Measurements from ENCODE around the gene SNTA1.
A peak's percentile ranks its signal among the peaks of the same experiment; 100 is the strongest.
"Not testable (repeated sequence)": the region's sequence is repeated elsewhere in the genome, so short reads cannot be mapped to it uniquely, and the experiment has no call there.

Gene SNTA1

DNA sequence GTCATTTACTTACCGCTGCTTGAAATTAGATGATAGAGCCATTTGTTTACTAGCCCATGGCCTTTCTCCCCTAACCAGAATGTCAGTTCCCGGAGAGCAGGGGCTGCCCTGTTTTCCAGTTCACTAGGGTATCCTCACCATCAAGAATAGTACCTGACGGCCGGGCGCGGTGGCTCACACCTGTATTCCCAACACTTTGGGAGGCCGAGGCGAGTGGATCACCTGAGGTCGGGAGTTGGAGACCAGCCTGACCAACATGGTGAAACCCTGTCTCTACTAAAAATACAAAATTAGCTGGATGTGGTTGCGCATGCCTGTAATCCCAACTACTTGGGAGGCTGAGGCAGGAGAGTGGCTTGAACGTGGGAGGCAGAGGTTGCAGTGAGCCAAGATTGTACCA, 19.7 kb downstream of the SNTA1 start:
- not testable (repeated sequence) for DNase-seq

DNA sequence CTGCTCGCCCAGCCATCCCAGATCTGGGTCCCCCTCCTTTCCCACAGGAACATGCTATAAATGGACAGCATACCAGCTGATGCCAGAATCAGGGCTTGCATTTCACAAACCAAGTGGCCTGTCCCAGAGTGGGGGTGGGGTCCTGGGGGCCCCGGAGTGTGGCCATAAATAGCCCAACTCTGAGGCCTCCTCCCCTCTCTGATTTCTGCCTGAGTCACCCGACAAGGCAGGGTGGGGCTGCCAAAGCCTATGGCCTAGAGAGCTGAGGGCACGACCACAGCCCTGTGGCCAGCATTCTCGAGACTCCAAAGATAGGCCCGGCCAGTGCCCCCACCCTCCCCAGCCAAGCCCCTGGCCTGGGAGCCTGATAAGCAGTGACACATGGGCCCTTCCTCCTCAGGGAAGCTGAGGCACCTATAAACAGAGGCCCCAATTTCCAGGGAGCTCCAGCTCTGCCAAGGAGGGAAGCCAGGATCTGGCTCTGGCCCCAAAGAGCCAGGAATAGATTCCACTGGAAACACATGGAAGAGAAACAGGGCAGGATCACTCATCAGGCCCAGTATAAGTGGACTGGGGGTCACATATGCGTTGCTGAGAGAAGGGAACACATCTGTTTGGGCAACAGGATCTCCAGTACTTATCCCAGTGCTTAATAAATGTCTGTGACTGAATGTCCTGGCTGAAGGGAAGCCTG, 20.3 kb downstream of the SNTA1 start:
- no peak for DNase-seq

DNA sequence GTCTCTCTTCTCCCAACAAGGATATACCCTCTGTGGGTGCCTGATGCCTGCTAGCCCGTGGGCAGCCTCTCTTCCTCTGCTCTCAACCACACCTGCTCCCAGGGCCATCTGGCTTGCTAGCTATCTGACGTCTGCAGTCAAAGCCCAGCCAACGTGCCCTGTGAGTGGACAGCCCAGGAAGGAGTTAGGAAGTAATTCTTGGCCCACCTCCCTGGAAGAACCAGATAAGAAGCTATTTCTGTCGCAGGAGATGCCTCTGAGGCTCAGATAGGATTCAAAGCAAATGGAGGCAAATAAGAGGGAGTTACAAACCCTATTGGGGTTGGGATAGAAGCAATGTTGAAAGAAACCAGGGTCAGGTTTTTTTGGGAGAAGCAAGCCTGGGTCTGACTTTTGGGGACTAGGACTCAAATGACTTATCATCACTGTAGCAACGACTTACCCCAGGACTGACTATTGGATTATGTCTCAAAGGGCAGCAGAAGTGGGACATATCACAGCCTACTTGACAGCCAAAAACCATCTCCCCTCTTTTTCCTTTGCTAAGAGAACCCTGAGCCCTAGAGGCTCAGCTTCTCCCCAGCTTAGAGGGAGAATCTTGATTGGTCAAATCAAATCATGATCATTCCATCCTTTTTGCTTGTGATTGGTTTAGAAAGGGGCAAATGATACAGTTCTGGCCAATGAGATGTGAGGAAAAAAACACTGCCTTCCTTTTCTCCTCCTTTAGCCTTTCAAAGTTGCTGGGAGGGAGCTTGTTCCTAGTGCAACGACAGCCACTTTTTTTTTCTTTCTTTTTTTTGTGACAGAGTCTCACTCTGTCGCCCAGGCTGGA, 24.2 kb downstream of the SNTA1 start:
- DNase-seq = no peak

DNA sequence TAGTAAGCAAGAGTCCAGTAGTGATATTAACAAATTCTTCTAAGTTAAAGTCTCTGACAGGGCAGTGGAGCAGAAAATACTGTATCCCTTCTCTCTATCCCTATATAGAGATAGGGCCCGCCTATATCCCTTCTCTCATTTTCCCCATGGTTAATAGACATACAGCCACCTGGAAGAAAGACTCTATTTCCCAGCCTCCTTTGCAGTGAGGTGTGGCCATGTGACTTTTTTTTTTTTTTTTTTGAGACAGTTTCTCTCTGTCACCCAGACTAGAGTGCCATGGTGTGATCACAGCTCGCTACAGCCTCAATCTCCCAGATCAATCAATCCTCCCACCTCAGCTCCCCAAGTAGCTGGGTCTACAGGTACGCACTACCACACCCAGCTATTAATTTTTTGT, 25.5 kb downstream of the SNTA1 start:
- no peak for DNase-seq

DNA sequence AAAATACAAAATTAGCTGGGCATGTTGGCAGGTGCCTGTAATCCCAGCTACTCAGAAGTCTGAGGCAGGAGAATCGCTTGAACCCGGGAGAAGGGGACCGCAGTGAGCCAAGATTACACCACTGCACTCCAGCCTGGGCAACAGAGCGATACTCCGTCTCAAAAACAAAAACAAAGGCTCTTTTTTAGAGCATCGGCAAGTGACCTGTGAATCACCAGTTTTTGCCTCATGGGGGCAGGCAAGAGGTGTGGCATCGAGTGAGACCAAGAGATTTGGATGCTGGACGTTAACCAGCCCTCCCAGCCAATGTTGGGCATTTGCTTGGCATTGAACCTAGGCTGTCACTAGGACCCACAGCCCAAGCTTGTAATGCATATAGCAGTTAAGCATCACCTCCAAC, 27.6 kb downstream of the SNTA1 start:
- peak in 2 of 3 donors; percentile 12 to 19 for DNase-seq

DNA sequence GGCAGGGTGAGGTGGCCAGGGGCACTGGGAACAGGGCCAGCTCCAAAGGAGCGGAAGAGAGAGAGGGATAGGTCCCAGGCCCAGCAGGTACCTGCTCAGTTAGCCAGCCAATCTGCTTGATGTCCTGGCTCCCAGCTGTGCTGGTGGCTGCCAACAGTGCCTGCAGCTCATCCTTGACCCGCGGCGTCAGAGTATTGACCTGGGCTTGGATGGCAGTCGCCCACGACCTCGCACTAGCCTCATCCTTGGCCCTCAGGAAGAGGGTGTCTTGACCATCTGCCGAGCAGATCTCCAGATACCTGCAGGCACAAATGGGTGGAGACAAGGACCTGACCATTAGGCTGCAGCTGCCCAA, 31.1 kb downstream of the SNTA1 start:
- DNase-seq = no peak

DNA sequence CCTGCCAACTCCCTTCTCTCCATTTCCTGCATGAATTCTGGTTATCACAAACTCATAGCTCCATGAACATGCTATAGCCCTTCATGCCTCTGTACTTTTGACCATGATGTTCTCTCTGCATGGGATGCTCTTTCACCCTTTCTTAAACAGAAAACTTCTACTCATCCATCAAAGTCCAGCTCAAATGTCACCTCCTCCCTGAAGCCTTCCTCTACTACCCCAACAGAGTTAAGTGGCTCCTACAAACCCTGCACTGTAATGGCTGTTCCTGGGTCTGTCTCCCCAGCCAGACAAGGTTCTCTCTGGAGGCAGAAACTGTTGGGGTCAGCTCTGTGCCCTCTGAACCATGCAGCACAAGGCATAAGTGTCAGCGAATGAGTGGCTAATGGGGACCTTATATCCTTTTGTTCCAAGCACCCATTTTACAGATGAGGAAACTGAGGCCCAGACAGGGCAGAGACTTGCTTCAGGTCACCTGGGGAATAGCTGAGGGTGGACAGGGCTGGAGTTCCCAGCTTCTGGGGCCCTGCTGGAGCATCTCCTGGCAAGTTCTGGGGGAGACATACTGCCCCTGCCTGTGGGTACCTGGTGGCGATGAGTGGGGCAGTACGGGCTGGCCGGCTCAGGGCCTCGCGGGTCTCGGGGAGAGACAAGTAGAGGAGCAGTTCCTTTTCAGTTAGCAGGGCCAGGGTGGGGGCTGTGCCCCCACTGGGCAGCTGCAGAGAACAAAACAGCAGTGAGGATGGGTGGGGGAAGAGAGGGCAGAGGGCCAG, 31.7 kb downstream of the SNTA1 start:
- no peak for DNase-seq

DNA sequence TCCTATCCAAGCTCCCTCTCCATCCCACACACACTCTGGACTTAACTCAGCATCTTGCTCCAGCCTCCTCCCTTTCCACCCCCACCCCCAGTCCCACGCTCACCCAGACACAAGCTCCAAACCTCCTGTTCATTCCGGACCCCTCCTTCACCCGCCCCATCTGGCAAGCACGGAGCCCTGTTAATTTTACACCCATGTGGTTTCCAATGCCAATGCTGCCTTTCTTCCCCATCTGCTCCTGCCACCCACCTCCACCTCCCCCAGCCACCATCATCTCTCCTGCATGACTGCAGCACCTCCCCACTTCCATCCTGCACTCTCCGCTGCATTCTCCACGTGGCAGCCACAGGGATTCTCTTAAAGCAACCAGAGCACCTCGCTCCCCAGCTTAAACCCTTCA, 32.3 kb downstream of the SNTA1 start:
- no peak for DNase-seq

DNA sequence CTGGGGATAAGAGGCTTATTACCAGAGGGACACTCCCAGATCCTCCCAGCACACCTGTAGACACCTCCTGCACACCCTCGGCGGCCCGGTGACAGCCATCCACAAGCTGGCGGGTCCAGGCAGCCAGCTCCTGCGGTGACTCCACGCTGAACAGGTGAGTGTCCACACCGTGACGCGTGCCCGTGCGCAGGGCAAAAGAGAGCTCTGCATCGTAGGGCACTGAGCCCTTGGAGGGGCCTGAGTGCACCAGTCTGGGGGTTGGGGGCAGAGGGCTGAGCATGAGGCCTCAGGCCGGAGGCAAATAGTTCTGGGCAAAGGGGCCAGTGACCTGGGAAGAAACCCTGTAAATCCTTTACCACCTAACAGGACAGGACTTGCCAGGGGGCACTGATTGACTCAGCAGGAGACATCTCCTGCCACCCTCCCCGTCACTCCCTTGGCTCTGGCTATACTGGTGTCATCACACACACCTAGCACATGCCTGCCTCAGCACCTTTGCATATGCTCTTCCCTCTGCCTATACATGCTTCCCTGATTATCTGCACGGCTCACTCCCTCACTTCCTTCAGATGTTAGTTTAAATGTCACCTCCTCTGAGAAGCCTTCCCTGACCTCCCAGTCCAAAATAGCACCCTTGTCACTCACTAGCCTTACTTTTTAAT, 33.4 kb downstream of the SNTA1 start:
- no peak for DNase-seq

DNA sequence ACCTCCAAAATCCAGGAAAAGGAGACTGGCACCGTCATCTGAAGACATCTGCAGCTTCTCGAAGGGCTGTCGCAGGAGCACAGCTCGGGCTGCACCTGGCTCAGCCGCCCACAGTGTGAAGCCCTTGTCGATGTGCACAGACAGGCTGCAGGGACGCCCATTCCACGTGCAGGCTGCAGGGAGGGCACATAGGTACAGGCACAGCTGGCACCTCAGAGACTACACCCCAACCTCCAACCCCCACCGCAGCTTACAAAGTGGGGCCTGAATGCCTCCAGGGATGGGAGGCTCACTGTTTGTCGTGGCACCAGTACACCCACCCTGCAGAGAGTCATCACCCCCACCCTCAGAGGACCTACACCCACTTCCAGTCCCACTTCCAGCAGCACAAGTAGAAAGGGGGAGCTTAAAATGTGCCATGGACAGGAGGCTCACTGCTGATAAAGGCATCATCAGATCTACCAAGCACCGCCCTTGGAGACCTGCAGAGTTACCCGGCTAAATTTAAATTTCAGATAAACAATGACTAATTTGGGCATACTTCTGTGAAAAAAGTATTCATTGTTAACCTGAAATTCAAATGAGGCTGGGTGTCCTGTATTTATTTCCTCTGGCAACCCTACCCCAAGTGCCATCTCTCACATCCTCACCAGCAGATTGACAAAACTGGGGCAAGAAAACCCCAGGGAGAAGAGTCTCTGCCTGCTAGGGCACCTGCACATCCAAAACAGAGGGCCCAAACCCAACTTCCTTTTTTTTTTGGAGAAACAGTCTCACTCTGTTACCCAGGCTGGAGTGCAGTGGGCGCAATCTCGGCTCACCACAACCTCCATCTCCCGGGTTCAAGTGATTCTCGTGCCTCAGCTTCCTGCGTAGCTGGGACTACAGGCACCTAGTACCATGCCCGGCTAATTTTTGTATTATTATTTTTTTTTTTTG, 34.6 kb downstream of the SNTA1 start:
- DNase-seq = no peak

DNA sequence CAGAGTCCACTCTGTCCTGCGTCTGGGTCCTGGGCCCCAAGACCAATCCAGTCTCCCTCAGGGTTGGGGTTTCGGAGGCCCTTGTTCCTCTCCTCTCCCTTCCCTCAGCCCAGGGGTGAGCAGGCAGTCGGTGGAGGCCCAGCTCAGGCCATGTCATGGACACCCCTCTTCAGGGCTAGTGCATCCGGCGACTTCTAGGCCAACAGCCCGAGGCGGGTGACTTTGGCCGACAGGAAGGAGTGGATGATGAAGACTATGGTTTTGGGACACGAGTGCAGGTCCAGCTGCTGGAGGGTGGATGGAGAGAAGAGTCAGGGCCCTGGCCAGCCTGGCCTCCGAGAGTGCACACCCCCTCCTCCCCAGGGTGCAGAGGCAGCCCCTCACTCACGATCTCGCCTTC, 35.2 kb downstream of the SNTA1 start:
- no peak for DNase-seq

DNA sequence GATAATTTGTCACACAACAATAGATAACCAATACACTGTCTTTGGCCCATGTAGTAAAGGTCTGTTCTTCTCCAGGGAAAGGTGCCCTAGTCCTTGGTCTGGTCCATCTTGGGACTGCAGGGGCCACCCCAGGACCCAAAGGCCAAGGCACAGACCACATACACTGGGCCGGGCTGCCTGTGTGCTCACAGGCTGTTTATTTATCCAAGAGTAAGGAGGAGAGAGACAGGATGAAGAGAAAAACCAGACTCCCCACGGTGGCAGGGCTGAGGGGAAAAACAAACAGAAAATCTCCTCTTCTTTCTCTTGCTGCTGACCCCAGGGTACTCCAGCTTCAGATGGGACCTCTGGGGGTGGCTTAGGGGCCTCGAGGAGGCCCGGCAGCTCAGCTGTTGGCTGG, 35.8 kb downstream of the SNTA1 start:
- DNase-seq = no peak

DNA sequence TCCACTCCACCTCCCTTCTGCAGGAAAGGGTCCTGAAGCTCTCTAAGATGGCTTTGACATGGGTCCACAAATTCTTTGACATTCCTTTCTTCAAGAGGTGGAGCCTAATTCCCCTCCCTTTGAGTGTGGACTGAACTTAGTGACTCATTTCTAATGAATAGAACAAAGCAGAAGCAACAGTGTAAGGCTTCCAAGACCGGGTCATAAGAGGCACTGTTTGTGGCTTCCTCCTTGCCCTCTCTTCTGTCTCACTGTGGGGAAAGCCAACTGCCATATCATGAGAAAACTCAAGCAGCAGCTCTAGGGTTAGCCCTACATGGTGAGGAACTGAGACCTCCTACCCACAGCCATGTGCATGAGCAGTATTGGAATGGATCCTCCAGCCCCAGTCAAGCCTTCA, 36.3 kb downstream of the SNTA1 start:
- DNase-seq = peak; percentile 71 to 78 (median 75)

DNA sequence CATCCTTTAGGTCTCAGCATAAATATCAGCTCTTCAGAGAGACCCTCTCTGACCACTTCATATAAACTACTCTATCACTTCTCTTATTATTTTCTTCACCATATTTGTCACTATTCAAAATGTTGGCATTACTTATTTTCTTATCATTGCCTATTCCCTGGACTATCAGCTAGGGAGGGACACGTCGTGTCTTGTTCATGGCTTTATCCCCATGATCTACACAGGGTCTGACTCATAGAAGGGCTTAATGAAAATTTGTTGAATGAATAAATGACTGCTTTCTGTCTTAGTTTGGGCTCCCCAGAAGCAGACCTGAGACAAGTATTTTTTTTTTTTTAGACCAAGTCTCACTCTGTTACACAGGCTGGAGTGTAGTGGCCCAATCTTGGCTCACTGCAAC, 39.3 kb downstream of the SNTA1 start:
- no peak for DNase-seq

DNA sequence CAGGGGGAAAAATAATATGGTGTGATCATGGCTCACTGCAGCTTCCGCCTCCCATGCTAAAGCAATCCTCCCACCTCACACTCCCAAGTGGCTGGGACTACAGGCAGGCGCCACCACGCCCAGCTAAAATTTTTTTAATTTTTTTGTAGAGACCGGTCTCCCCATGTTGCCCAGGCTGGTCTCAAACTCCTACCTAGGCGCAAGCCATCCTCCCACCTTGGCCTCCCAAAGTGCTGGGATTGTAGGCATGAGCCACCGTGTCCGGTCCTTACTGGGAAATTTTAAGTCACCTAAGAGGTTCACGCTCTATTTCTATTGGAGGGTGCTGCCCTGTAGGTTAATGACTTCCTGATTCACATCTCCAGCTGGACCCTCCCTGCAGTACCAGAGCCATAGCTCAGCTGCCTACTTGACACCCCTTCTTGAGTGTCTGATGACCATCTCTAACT, 41.6 kb downstream of the SNTA1 start:
- peak; percentile 42 to 50 (median 44) for DNase-seq

DNA sequence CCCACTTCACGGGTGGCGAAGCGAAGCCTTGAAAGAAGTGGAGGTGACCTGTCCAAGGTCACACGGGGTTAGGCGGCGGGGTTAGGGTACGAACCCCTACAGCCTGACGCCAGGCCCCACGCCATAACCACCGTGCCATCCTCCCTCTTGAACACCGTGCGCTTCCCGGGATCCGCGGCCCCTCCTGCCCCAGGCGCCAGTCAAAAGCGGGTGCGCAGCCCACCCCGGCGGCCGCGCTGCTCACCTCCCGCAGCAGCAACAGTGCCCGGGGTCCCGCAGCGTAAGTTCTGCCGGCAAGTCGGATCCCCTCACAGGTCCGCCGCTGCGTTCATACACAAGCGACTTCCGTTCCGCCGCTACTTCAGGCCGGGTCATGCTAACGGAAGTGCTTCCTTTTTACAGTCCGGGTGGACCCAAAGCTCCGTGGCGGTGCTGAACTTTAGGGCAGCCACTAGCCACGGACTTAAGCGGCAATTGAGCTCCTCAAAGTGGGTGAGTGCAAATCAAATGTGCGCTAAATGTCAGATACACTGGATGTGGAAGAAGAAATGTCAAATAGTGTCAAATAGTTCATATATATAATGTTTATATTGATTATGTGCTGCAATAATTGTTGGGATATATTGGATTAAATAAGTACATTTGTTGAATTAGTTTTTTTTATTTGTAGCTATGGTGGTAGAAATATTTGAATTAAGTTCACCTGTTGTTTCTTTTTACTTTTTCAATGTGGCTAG, 42.2 kb downstream of the SNTA1 start, which contains the start of gene CDK5RAP1:
TSS of gene CDK5RAP1 (minus strand) at position 336 of the 737 bp plus-strand sequence. CDS start 4,455 bp downstream, outside the sequence.
- peak; percentile 92 to 96 (median 94) for DNase-seq

DNA sequence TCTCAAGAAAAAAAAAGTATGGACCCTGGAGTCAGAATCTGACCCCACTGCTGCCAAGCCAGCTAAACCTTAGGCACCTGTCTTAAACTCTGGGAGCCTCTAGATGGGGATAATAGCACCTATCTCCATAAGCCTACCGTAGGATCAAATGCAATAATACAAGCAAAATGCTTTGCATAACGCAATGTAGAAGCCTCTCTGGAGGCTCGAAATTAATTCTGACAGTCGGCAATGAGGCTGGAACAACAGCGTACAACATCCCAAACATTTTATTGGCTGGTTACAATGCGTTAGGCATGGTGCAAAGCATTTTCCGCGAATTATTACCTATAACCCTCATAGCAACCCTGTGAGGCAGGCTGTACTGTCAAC, 42.8 kb downstream of the SNTA1 start:
- DNase-seq = no peak

DNA sequence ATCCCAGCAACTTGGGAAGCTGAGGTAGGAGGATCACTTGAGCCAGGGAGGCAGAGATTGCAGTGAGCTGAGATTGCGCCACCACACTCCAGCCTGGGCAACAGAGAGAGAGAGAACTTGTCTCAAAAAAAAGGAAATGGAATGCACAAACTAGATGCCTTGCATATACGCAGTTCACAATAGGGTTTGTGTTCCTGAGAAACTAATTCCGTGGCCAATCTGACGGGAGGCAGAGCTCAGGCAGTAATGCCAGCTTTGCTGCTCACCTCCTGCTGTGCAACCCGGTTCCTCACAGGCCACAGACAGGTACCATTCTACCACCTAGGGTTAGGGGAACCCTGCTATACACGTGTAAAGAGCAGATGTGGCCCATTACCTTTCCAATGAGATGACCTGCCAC, 43.6 kb downstream of the SNTA1 start:
- peak; percentile 20 to 33 (median 24) for DNase-seq

DNA sequence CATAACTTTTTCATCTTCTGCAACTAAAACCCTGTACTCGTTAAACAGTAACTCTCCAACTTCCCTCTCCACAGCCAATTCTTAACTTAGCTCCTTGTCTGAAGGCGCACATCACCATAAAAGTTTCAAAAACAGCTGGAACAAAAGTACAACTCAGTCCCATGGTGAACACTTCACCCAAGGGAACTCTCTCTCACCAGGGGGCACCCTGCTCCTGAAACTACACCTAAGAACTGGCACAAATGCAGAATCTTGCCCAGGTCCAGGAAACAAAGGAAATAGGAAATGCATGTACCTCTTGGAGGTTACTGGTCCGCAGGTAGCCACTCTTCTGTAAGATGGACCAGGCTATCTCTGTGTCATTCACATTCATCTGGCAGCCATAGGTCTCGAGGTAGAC, 48.8 kb downstream of the SNTA1 start:
- no peak for DNase-seq

DNA sequence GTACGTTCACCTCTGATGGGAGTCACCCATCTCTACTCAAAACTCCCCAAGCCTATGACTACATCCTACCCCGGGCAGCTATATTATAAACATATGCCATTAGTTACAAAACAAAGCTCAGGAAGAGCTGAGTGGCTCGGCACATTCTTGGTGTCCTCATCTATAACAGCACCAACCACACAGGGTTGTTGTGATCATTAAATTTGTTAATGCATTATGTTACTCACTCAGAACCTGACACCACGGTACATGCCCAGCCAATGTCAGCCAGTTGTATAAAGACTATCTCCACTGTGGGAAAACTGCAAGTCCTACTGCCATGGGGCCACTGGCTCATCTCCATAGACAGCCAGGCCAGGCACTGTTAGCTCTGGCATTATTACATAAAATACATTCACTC, 50.0 kb downstream of the SNTA1 start:
- no peak for DNase-seq

Measured in suppressor macrophage treated with lipopolysaccharide for 1 hour (primary cell).